Measurements from ENCODE around the gene EPS8. TPM values are rescaled to one million over a fixed set of nuclear protein-coding genes. Genes with fewer than 3 reads are reported as not detected.

EPS8 gene
- polyA plus RNA-seq, 6 donors from 2014 or later: 0.49 to 1.3 (median 0.90) TPM

Other genes with a start within 250 kb of the EPS8 start
- gene STRAP, start 93.0 kb upstream of the EPS8 start, polyA plus RNA-seq (ENCODE audit: low read depth in 6 of 6): 100 to 1,000 TPM in 3 of 6 donors, 10 to 100 TPM in 3; 87.8 to 164 (median 101) TPM
- gene DERA, start 121.9 kb upstream of the EPS8 start, polyA plus RNA-seq (ENCODE audit: low read depth in 6 of 6): 10 to 100 TPM; 40.4 to 51.5 (median 46.9) TPM

All from naive B cell (primary cell).